ENCODE measurements around the gene KLC1. TPM values are rescaled to one million over a fixed set of nuclear protein-coding genes. Genes with fewer than 3 reads are reported as not detected.

KLC1 gene
- total RNA-seq, 1 donor from 2014 or later: 148 TPM

GRCh38 chr14:103611215-103611614 lies 17.8 kb upstream of the KLC1 start:
- Mint-ChIP-seq H3K36me3 (ENCODE audit: low read depth) (peaks cover 2% of the 10 kb centered on the region), H3K4me1 (ENCODE audit: low read depth) (peaks cover 17% of the 10 kb centered on the region), H3K27ac (no peak overlapping the region), H3K9me3 (peaks cover 13% of the 10 kb centered on the region), H3K4me3 (no peak overlapping the region), H3K27me3 (ENCODE audit: insufficient read depth) (peaks cover 17% of the 10 kb centered on the region)
- intact Hi-C loops (cut with micrococcal nuclease): no loop called here
- DNase-seq (ENCODE audit: low spot score): no peak

DNA sequence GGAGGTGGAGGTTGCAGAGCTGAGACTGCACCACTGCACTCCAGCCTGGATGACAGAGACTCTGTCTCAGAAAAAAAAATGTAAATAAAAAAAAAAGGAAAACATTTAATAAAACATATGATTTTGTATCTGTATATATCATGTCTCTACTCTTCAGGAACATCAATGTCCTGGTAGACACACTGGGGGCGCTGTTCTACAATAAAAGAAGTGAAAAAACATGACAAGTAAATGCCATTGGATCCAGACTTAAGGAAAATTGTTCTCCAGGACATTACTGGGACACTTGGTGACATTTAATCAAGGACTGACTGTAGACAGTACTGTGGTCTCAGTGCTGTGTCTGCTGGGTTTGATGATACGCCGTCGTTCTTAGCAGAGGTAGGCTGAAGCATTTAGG lies 15.5 kb upstream of the KLC1 start:
- H3K4me3 Mint-ChIP-seq: no peak overlapping the region
- H3K27ac Mint-ChIP-seq: no peak overlapping the region
- H3K27me3 Mint-ChIP-seq (ENCODE audit: insufficient read depth): peaks cover 8% of the 10 kb centered on the region
- no peak for DNase-seq (ENCODE audit: low spot score)
- H3K4me1 Mint-ChIP-seq (ENCODE audit: low read depth): no peaks in the 10 kb centered on the region
- H3K9me3 Mint-ChIP-seq: peaks cover 13% of the 10 kb centered on the region
- peaks cover 2% of the 10 kb centered on the region for H3K36me3 Mint-ChIP-seq (ENCODE audit: low read depth)
- intact Hi-C loops (cut with micrococcal nuclease): no loop called here

- H3K36me3 Mint-ChIP-seq (ENCODE audit: low read depth): no peaks in the 10 kb centered on the region
- no peak overlapping the region for H3K27ac Mint-ChIP-seq
- no peaks in the 10 kb centered on the region for H3K9me3 Mint-ChIP-seq
- no peaks in the 10 kb centered on the region for H3K4me1 Mint-ChIP-seq (ENCODE audit: low read depth)
- peaks cover 6% of the 10 kb centered on the region for H3K27me3 Mint-ChIP-seq (ENCODE audit: insufficient read depth)
- intact Hi-C loops (cut with micrococcal nuclease): no loop called here
- no peak overlapping the region for H3K4me3 Mint-ChIP-seq
- no peak for DNase-seq (ENCODE audit: low spot score)
Measured at GRCh38 chr14:103616635-103617300, 12.2 kb upstream of the KLC1 start.

GRCh38 chr14:103619057-103619456 lies 10.0 kb upstream of the KLC1 start:
- H3K27me3 Mint-ChIP-seq (ENCODE audit: insufficient read depth): peaks cover 12% of the 10 kb centered on the region
- no peaks in the 10 kb centered on the region for H3K36me3 Mint-ChIP-seq (ENCODE audit: low read depth)
- DNase-seq (ENCODE audit: low spot score): no peak
- no peak overlapping the region for H3K4me3 Mint-ChIP-seq
- no peaks in the 10 kb centered on the region for H3K4me1 Mint-ChIP-seq (ENCODE audit: low read depth)
- no peak overlapping the region for H3K27ac Mint-ChIP-seq
- intact Hi-C loops (cut with micrococcal nuclease): no loop called here
- H3K9me3 Mint-ChIP-seq: no peaks in the 10 kb centered on the region

- H3K27ac Mint-ChIP-seq: no peak overlapping the region
- peaks cover 12% of the 10 kb centered on the region for H3K27me3 Mint-ChIP-seq (ENCODE audit: insufficient read depth)
- no peak for DNase-seq (ENCODE audit: low spot score)
- H3K4me1 Mint-ChIP-seq (ENCODE audit: low read depth): peaks cover 9% of the 10 kb centered on the region
- H3K4me3 Mint-ChIP-seq: no peak overlapping the region
- intact Hi-C loops (cut with micrococcal nuclease): no loop called here
- H3K9me3 Mint-ChIP-seq: no peaks in the 10 kb centered on the region
- no peaks in the 10 kb centered on the region for H3K36me3 Mint-ChIP-seq (ENCODE audit: low read depth)
Measured at GRCh38 chr14:103621860-103622259, 7.2 kb upstream of the KLC1 start.

DNA sequence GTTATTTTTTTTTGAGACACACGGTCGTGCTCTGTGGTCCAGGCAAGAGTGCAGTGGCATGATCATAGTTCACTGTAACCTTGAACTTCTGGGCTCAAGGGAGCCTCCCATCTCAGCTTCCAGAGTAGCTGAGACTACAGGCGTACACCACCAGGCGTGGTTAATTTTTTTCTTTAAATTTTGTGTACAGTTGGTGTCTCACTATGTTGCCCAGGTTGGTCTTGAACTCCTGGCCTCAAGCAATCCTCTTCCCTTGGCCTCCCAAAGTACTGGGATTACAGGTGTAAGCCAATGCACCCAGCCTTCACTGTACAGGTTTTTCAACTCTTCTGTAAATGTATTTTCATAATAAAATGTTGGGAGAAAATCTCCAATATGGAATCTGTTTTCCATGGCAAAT lies 5.7 kb upstream of the KLC1 start:
- H3K27ac Mint-ChIP-seq: no peak overlapping the region
- H3K4me1 Mint-ChIP-seq (ENCODE audit: low read depth): peaks cover 9% of the 10 kb centered on the region
- peaks cover 8% of the 10 kb centered on the region for H3K27me3 Mint-ChIP-seq (ENCODE audit: insufficient read depth)
- peaks cover 3% of the 10 kb centered on the region for H3K36me3 Mint-ChIP-seq (ENCODE audit: low read depth)
- DNase-seq (ENCODE audit: low spot score): no peak
- H3K9me3 Mint-ChIP-seq: no peaks in the 10 kb centered on the region
- H3K4me3 Mint-ChIP-seq: no peak overlapping the region
- intact Hi-C loops (cut with micrococcal nuclease): no loop called here

DNA sequence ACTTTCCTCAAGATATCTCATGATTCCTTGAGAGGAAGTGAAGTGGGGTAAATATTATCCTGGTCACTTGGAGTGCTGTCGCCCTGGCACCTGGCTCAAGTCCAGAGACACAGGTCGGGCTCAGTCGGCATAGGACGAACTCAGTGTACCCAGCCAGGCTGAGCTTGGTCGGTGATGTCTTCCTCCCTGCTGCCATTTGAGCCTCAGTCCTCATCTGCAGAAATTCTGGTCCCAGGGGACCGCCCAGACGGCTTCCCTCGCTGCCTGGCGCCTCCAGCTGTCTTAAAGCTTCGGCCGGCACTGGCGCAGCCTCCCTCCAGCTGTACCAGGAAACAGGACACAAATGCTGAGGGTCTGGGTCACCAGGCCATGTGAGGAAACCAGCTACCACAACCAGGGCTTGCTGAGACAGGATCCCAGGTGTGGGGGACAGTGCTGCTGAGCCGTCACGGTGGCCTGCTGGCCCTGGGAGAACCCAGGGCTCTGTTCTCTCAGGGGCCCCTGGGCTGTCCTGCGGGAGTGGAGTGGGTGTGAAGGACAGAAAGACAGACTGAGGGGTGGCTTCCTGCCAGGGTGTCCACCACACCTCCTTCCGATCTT lies 5.0 kb upstream of the KLC1 start:
- Mint-ChIP-seq H3K4me1 (ENCODE audit: low read depth) (peaks cover 9% of the 10 kb centered on the region), H3K27me3 (ENCODE audit: insufficient read depth) (peaks cover 7% of the 10 kb centered on the region), H3K9me3 (no peaks in the 10 kb centered on the region), H3K27ac (no peak overlapping the region), H3K4me3 (no peak overlapping the region), H3K36me3 (ENCODE audit: low read depth) (peaks cover 3% of the 10 kb centered on the region)
- intact Hi-C loops (cut with micrococcal nuclease): no loop called here
- DNase-seq (ENCODE audit: low spot score): no peak

DNA sequence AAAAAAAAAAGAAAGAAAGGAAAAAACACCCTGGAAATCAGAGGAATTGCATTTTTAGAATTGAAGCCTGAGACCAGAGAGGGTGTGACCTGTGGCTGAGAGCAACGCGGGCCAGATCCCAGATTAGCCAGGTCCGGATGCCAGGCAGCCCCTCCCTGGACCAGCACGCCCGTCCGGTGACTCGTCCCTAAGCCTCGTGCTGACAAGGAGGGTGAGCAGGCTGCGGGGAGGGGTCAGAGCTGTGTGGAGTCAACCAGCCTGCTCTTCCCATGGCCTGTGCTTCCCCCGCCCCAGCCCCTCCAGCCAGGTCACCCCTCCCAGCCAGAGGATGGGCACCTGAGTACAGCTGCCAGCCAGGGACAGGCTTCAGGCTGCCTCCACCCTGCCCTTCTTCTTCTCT lies 4.2 kb upstream of the KLC1 start:
- intact Hi-C loops (cut with micrococcal nuclease): no loop called here
- Mint-ChIP-seq H3K27ac (peak overlapping the region; percentile 75), H3K27me3 (ENCODE audit: insufficient read depth) (peaks cover 6% of the 10 kb centered on the region), H3K36me3 (ENCODE audit: low read depth) (peaks cover 3% of the 10 kb centered on the region), H3K9me3 (no peaks in the 10 kb centered on the region), H3K4me3 (peak overlapping the region; percentile 68), H3K4me1 (ENCODE audit: low read depth) (peaks cover 9% of the 10 kb centered on the region)
- DNase-seq (ENCODE audit: low spot score): no peak

GRCh38 chr14:103625356-103626095 lies 3.5 kb upstream of the KLC1 start:
- Mint-ChIP-seq H3K9me3 (no peaks in the 10 kb centered on the region), H3K36me3 (ENCODE audit: low read depth) (peaks cover 3% of the 10 kb centered on the region), H3K4me3 (peak overlapping the region; percentile 68), H3K4me1 (ENCODE audit: low read depth) (peaks cover 11% of the 10 kb centered on the region), H3K27me3 (ENCODE audit: insufficient read depth) (peaks cover 6% of the 10 kb centered on the region), H3K27ac (peak overlapping the region; percentile 75)
- intact Hi-C loops (cut with micrococcal nuclease): no loop called here
- DNase-seq (ENCODE audit: low spot score): no peak

- Mint-ChIP-seq H3K4me3 (no peak overlapping the region), H3K36me3 (ENCODE audit: low read depth) (peaks cover 3% of the 10 kb centered on the region), H3K27ac (peak overlapping the region; percentile 75), H3K9me3 (no peaks in the 10 kb centered on the region), H3K4me1 (ENCODE audit: low read depth) (peaks cover 14% of the 10 kb centered on the region), H3K27me3 (ENCODE audit: insufficient read depth) (peaks cover 6% of the 10 kb centered on the region)
- intact Hi-C loops (cut with micrococcal nuclease): no loop called here
- no peak for DNase-seq (ENCODE audit: low spot score)
Measured at GRCh38 chr14:103626146-103626850, 2.7 kb upstream of the KLC1 start.

DNA sequence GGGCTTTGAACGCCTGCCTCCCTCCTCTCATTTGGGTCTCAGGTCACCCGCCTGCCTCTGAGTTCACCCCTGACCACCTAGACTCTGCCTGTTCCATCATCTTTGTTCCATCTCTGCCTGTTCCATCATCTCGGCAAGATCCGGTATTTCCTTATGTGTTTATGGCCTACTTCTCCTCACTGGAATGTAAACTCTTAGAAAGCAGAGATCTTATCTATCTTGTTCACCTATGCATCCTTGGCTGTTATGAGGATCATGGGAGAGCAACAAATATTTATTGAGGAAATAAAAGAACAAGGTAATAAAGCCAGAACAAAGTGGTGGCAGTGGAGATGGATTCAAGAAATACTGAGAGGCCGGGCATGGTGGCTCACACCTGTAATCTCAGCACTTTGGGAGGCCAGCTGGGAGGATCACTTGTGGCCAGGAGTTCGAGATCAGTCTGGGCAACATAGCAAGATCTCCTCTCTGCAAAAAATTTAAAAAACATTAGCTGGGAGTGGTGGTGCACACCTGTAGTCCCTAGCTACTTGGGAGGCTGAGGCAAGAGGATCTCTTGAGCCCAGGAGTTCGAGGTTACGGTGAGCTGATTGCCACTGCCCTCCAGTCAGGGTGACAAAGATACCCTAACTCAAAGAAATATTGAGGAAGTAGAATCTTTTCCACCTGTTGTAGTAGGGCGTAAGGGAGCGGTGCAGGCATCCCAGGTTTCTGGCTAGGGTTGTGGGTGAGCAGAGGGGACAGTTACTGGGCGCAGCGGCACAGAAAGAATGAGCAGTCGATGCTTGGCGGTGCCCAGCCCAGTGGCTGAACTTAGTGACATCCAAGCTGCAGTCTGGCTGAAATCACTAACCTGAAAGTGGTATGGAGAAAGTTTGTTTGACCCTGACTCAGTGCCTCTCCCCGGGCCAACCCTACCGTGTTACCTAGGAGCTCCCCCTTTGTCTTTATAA lies 1.7 kb upstream of the KLC1 start:
- peaks cover 3% of the 10 kb centered on the region for H3K36me3 Mint-ChIP-seq (ENCODE audit: low read depth)

GRCh38 chr14:103628221-103628683 lies 759 bp upstream of the KLC1 start:
- intact Hi-C loops (cut with micrococcal nuclease): loop anchor here (2.0 kb wide), 1 partner anchor 293 kb away; a partner anchor contains a TSS

More for the DNA sequence above, 1.7 kb upstream of the KLC1 start:
- Mint-ChIP-seq H3K4me1 (ENCODE audit: low read depth) (peaks cover 14% of the 10 kb centered on the region), H3K27ac (peak overlapping the region; percentile 55), H3K4me3 (peak overlapping the region; percentile 82), H3K27me3 (ENCODE audit: insufficient read depth) (peaks cover 3% of the 10 kb centered on the region), H3K9me3 (no peaks in the 10 kb centered on the region)
- intact Hi-C loops (cut with micrococcal nuclease): loop anchor here (2.0 kb wide), 1 partner anchor 293 kb away; a partner anchor contains a TSS
- DNase-seq (ENCODE audit: low spot score): no peak

More at GRCh38 chr14:103628221-103628683, 759 bp upstream of the KLC1 start:
- Mint-ChIP-seq H3K27ac (peak overlapping the region; percentile 86), H3K4me3 (peak overlapping the region; percentile 82), H3K9me3 (no peaks in the 10 kb centered on the region), H3K27me3 (ENCODE audit: insufficient read depth) (no peaks in the 10 kb centered on the region), H3K4me1 (ENCODE audit: low read depth) (peaks cover 14% of the 10 kb centered on the region), H3K36me3 (ENCODE audit: low read depth) (peaks cover 6% of the 10 kb centered on the region)
- no peak for DNase-seq (ENCODE audit: low spot score)
